Measurements from ENCODE around the gene SFT2D1. TPM values are rescaled to one million over a fixed set of nuclear protein-coding genes. Genes with fewer than 3 reads are reported as not detected.
A peak's percentile ranks its signal among the peaks of the same experiment; 100 is the strongest.

The SFT2D1 gene
- total RNA-seq, 1 experiment from 2014 or later = 88.2 TPM

- H3K9me3 ChIP-seq (replicated peaks) = no peaks in the 10 kb centered on the region
- no peak for DNase-seq (ENCODE audit: low read depth in 1 of 2, low spot score in 2 of 2)
- peaks cover 12% of the 10 kb centered on the region for H3K36me3 ChIP-seq
- H3K4me3 ChIP-seq = no peak overlapping the region
- peaks cover 5% of the 10 kb centered on the region for H3K4me1 ChIP-seq (replicated peaks)
- no peaks in the 10 kb centered on the region for H3K27me3 ChIP-seq (replicated peaks)
- no peak overlapping the region for H3K27ac ChIP-seq
These were observed 26.9 kb downstream of the SFT2D1 start for GRCh38 chr6:166315436-166315835.

- H3K4me3 ChIP-seq = no peak overlapping the region
- no peaks in the 10 kb centered on the region for H3K9me3 ChIP-seq (replicated peaks)
- no peak for DNase-seq (ENCODE audit: low read depth in 1 of 2, low spot score in 2 of 2)
- no peak overlapping the region for H3K27ac ChIP-seq
- peaks cover 5% of the 10 kb centered on the region for H3K4me1 ChIP-seq (replicated peaks)
- H3K27me3 ChIP-seq (replicated peaks) = no peaks in the 10 kb centered on the region
- peaks cover 7% of the 10 kb centered on the region; the same call in 1 of the 2 replicates for H3K36me3 ChIP-seq
These were observed 27.9 kb downstream of the SFT2D1 start for GRCh38 chr6:166314454-166314853.

GRCh38 chr6:166313255-166314070 is 28.9 kb downstream of the SFT2D1 start:
- DNase-seq (ENCODE audit: low read depth in 1 of 2, low spot score in 2 of 2) = peak in 1 of 2 experiments; percentile 49
- H3K27me3 ChIP-seq (replicated peaks) = no peaks in the 10 kb centered on the region
- no peaks in the 10 kb centered on the region for H3K36me3 ChIP-seq
- no peak overlapping the region for H3K27ac ChIP-seq
- H3K4me3 ChIP-seq = no peak overlapping the region
- H3K9me3 ChIP-seq (replicated peaks) = no peaks in the 10 kb centered on the region
- peaks cover 2% of the 10 kb centered on the region for H3K4me1 ChIP-seq (replicated peaks)

GRCh38 chr6:166312832-166313231 is 29.5 kb downstream of the SFT2D1 start:
- H3K27ac ChIP-seq = no peak overlapping the region
- no peaks in the 10 kb centered on the region for H3K36me3 ChIP-seq
- no peaks in the 10 kb centered on the region for H3K9me3 ChIP-seq (replicated peaks)
- no peak overlapping the region for H3K4me3 ChIP-seq
- peaks cover 8% of the 10 kb centered on the region for H3K4me1 ChIP-seq (replicated peaks)
- no peak for DNase-seq (ENCODE audit: low read depth in 1 of 2, low spot score in 2 of 2)
- H3K27me3 ChIP-seq (replicated peaks) = no peaks in the 10 kb centered on the region

- DNase-seq (ENCODE audit: low read depth in 1 of 2, low spot score in 2 of 2) = no peak
- no peak overlapping the region for H3K4me3 ChIP-seq
- H3K4me1 ChIP-seq (replicated peaks) = peaks cover 12% of the 10 kb centered on the region
- H3K27ac ChIP-seq = no peak overlapping the region
- no peaks in the 10 kb centered on the region for H3K27me3 ChIP-seq (replicated peaks)
- H3K36me3 ChIP-seq = no peaks in the 10 kb centered on the region
- H3K9me3 ChIP-seq (replicated peaks) = no peaks in the 10 kb centered on the region
These were observed 31.7 kb downstream of the SFT2D1 start for GRCh38 chr6:166310634-166311033.

GRCh38 chr6:166309977-166310376 is 32.4 kb downstream of the SFT2D1 start:
- Histone ChIP-seq H3K4me3 (no peak overlapping the region), H3K27ac (no peak overlapping the region), H3K36me3 (no peaks in the 10 kb centered on the region), H3K27me3 (replicated peaks) (no peaks in the 10 kb centered on the region), H3K4me1 (replicated peaks) (peaks cover 12% of the 10 kb centered on the region), H3K9me3 (replicated peaks) (no peaks in the 10 kb centered on the region)
- DNase-seq (ENCODE audit: low read depth in 1 of 2, low spot score in 2 of 2) = no peak

- DNase-seq (ENCODE audit: low read depth in 1 of 2, low spot score in 2 of 2) = no peak
- H3K9me3 ChIP-seq (replicated peaks) = no peaks in the 10 kb centered on the region
- peak overlapping the region; percentile 41 for H3K4me3 ChIP-seq
- peaks cover 12% of the 10 kb centered on the region for H3K4me1 ChIP-seq (replicated peaks)
- H3K36me3 ChIP-seq = no peaks in the 10 kb centered on the region
- no peaks in the 10 kb centered on the region for H3K27me3 ChIP-seq (replicated peaks)
- H3K27ac ChIP-seq = no peak overlapping the region
These were observed 33.4 kb downstream of the SFT2D1 start for GRCh38 chr6:166308769-166309589.

- peak in 1 of 2 experiments; percentile 41 for DNase-seq (ENCODE audit: low read depth in 1 of 2, low spot score in 2 of 2)
- H3K4me1 ChIP-seq (replicated peaks) = peaks cover 12% of the 10 kb centered on the region
- H3K4me3 ChIP-seq = peak within 1 kb of the TSS; percentile 41
- no peak within 1 kb of the TSS for H3K27ac ChIP-seq
- no peaks in the 10 kb centered on the region for H3K36me3 ChIP-seq
- no peaks in the 10 kb centered on the region for H3K27me3 ChIP-seq (replicated peaks)
- no peaks in the 10 kb centered on the region for H3K9me3 ChIP-seq (replicated peaks)
These were observed 34.1 kb downstream of the SFT2D1 start, which contains the start of gene PRR18 for GRCh38 chr6:166308033-166308768. PRR18 (minus strand) TSS chr6:166308392; CDS start chr6:166308142, 250 bp downstream.

- no peaks in the 10 kb centered on the region for H3K9me3 ChIP-seq (replicated peaks)
- peak in 1 of 2 experiments; percentile 29 for DNase-seq (ENCODE audit: low read depth in 1 of 2, low spot score in 2 of 2)
- peaks cover 12% of the 10 kb centered on the region for H3K4me1 ChIP-seq (replicated peaks)
- no peak overlapping the region for H3K27ac ChIP-seq
- H3K27me3 ChIP-seq (replicated peaks) = no peaks in the 10 kb centered on the region
- H3K36me3 ChIP-seq = no peaks in the 10 kb centered on the region
- peak overlapping the region; percentile 41 for H3K4me3 ChIP-seq
These were observed 35.0 kb downstream of the SFT2D1 start for GRCh38 chr6:166307082-166308032.

- Histone ChIP-seq H3K27me3 (replicated peaks) (no peaks in the 10 kb centered on the region), H3K36me3 (no peaks in the 10 kb centered on the region), H3K27ac (no peak overlapping the region), H3K9me3 (replicated peaks) (no peaks in the 10 kb centered on the region), H3K4me3 (no peak overlapping the region), H3K4me1 (replicated peaks) (peaks cover 12% of the 10 kb centered on the region)
- DNase-seq (ENCODE audit: low read depth in 1 of 2, low spot score in 2 of 2) = no peak
These were observed 35.8 kb downstream of the SFT2D1 start for GRCh38 chr6:166306378-166307081.

- Histone ChIP-seq H3K27ac (no peak overlapping the region), H3K4me1 (replicated peaks) (peaks cover 12% of the 10 kb centered on the region), H3K9me3 (replicated peaks) (no peaks in the 10 kb centered on the region), H3K4me3 (no peak overlapping the region), H3K36me3 (no peaks in the 10 kb centered on the region), H3K27me3 (replicated peaks) (no peaks in the 10 kb centered on the region)
- DNase-seq (ENCODE audit: low read depth in 1 of 2, low spot score in 2 of 2) = no peak
These were observed 36.7 kb downstream of the SFT2D1 start for GRCh38 chr6:166305562-166306117.

GRCh38 chr6:166304106-166304505 is 38.2 kb downstream of the SFT2D1 start:
- Histone ChIP-seq H3K4me3 (no peak overlapping the region), H3K9me3 (replicated peaks) (no peaks in the 10 kb centered on the region), H3K36me3 (no peaks in the 10 kb centered on the region), H3K27ac (no peak overlapping the region), H3K27me3 (replicated peaks) (no peaks in the 10 kb centered on the region), H3K4me1 (replicated peaks) (peaks cover 12% of the 10 kb centered on the region)
- DNase-seq (ENCODE audit: low read depth in 1 of 2, low spot score in 2 of 2) = no peak

Measured in SJSA1 (cell line).